Neural cell (in vitro differentiated cells): ENCODE data around the gene HDAC4. TPM values are rescaled to one million over a fixed set of nuclear protein-coding genes. Genes with fewer than 3 reads are reported as not detected.

Experiments used
- H2AFZ ChIP-seq: fragments of 200-600, 300-800 bp; sonication (generic), shearing (Covaris generic); 2 replicates; pipeline ENCODE4 v1.6.0; 2014; ENCODE audit warnings: low read depth, mild to moderate bottlenecking, antibody characterized with exemption, low read length, moderate library complexity
- H3F3A ChIP-seq: fragments of 200-600 bp; shearing (Covaris generic); 2 replicates; pipeline ENCODE4 v1.6.1; 2016; ENCODE audit warnings: mild to moderate bottlenecking, moderate library complexity, mixed read lengths, antibody characterized with exemption, low read length; ENCODE audit not compliant: insufficient read depth, poor library complexity, severe bottlenecking
- H3K27ac ChIP-seq: fragments of 200-600, 300-800 bp; sonication (generic), shearing (Covaris generic); 2 replicates; pipeline ENCODE4 v1.5.1; 2014; ENCODE audit warnings: mild to moderate bottlenecking, low read length, moderate library complexity
- H3K27me3 ChIP-seq: fragments of 300-800, 200-600 bp; sonication (generic), shearing (Covaris generic); 2 replicates; pipeline ENCODE4 v1.6.0; 2014; ENCODE audit warnings: mild to moderate bottlenecking, low read depth, low read length, moderate library complexity; ENCODE audit not compliant: insufficient read depth
- H3K36me3 ChIP-seq: fragments of 300-800, 200-600 bp; sonication (generic), shearing (Covaris generic); 2 replicates; pipeline ENCODE4 v1.5.1; 2014; ENCODE audit warnings: mild to moderate bottlenecking, antibody characterized with exemption, low read length, moderate library complexity; ENCODE audit not compliant: insufficient read depth
- H3K4me2 ChIP-seq: fragments of 300-800, 200-600 bp; sonication (generic), shearing (Covaris generic); 2 replicates; pipeline ENCODE4 v1.6.0; 2014; ENCODE audit warnings: mild to moderate bottlenecking, low read length
- H3K4me3 ChIP-seq: fragments of 300-800, 200-600 bp; sonication (generic), shearing (Covaris generic); 2 replicates; pipeline ENCODE4 v1.5.1; 2014; ENCODE audit warnings: mild to moderate bottlenecking, low read length, moderate library complexity
- H3K79me2 ChIP-seq: fragments of 200-600 bp; shearing (Covaris generic); replicated peaks from 2 replicates; pipeline ENCODE4 v1.6.0; 2014; ENCODE audit warnings: mild to moderate bottlenecking, low read length, moderate library complexity; ENCODE audit not compliant: insufficient read depth
- H3K9ac ChIP-seq: fragments of 300-800, 200-600 bp; sonication (generic), shearing (Covaris generic); 2 replicates; pipeline ENCODE4 v1.6.1; 2016; ENCODE audit warnings: mild to moderate bottlenecking, low read length, mixed read lengths
- H3K9me2 ChIP-seq: fragments of 200-600 bp; shearing (Covaris generic); 2 replicates; pipeline ENCODE4 v1.6.1; 2016; ENCODE audit warnings: mild to moderate bottlenecking, low read length, mixed read lengths; ENCODE audit not compliant: insufficient read depth
- H3K9me3 ChIP-seq: fragments of 200-600, 300-800 bp; sonication (generic), shearing (Covaris generic); 2 replicates; pipeline ENCODE4 v1.6.1; 2016; ENCODE audit warnings: mild to moderate bottlenecking, mixed run types, low read length, moderate library complexity, mixed read lengths
- H4K20me1 ChIP-seq: fragments of 200-600 bp; shearing (Covaris generic); 2 replicates; pipeline ENCODE4 v1.6.1; 2016; ENCODE audit warnings: mild to moderate bottlenecking, mixed run types; ENCODE audit not compliant: insufficient read depth
- EP300 ChIP-seq: fragments of 450-650 bp; conservative IDR thresholded peaks from 2 replicates; pipeline ENCODE4 v1.6.1; 2014; ENCODE audit warnings: antibody characterized with exemption, mild to moderate bottlenecking, moderate library complexity; ENCODE audit not compliant: poor library complexity, severe bottlenecking
- EZH2 ChIP-seq: fragments of 200-600, 300-800 bp; shearing (Covaris generic), sonication (generic); IDR thresholded peaks from 2 replicates; pipeline ENCODE4 v1.6.1; 2014; ENCODE audit warnings: antibody characterized with exemption, low read length, borderline replicate concordance, mild to moderate bottlenecking; ENCODE audit not compliant: insufficient read depth, poor library complexity, severe bottlenecking
- MXI1 ChIP-seq: fragments of 450-650 bp; conservative IDR thresholded peaks from 2 replicates; pipeline ENCODE4 v1.6.1; 2014; ENCODE audit warnings: antibody characterized with exemption, mild to moderate bottlenecking; ENCODE audit not compliant: poor library complexity, severe bottlenecking
- POLR2AphosphoS5 ChIP-seq: IDR thresholded peaks from 2 replicates; pipeline ENCODE4 v1.6.1; 2012
- RAD21 ChIP-seq: fragments of 450-650 bp; conservative IDR thresholded peaks from 2 replicates; pipeline ENCODE4 v1.6.1; 2014; ENCODE audit warnings: antibody characterized with exemption, mild to moderate bottlenecking, moderate library complexity
- SMC3 ChIP-seq: fragments of 450-650 bp; conservative IDR thresholded peaks from 2 replicates; pipeline ENCODE4 v1.6.1; 2014; ENCODE audit warnings: antibody characterized with exemption, mild to moderate bottlenecking, moderate library complexity; ENCODE audit not compliant: poor library complexity
- TAF1 ChIP-seq: IDR thresholded peaks from 2 replicates; pipeline ENCODE4 v1.6.1; 2012; ENCODE audit warnings: low read depth
- polyA plus RNA-seq: library from polyadenylated mRNA; depleted of rRNA; stranded (reverse); fragments of >200 nt; gene quantifications from 2 replicates; pipeline ENCODE4 v1.2.3, GENCODE V29; 2014
- TF ChIP-seq, protein P1 (sequence below): fragments of 450-650 bp; IDR thresholded peaks from 2 replicates; pipeline ENCODE4 v1.5.1; 2014; ENCODE audit warnings: antibody characterized with exemption, mild to moderate bottlenecking, moderate library complexity; ENCODE audit not compliant: poor library complexity, severe bottlenecking
- TF ChIP-seq, protein P2 (sequence below): IDR thresholded peaks from 2 replicates; pipeline ENCODE4 v1.6.1; 2012; ENCODE audit warnings: borderline replicate concordance

HDAC4 gene
- polyA plus RNA-seq, 1 donor from 2014 or later: 3.4 TPM

DNA sequence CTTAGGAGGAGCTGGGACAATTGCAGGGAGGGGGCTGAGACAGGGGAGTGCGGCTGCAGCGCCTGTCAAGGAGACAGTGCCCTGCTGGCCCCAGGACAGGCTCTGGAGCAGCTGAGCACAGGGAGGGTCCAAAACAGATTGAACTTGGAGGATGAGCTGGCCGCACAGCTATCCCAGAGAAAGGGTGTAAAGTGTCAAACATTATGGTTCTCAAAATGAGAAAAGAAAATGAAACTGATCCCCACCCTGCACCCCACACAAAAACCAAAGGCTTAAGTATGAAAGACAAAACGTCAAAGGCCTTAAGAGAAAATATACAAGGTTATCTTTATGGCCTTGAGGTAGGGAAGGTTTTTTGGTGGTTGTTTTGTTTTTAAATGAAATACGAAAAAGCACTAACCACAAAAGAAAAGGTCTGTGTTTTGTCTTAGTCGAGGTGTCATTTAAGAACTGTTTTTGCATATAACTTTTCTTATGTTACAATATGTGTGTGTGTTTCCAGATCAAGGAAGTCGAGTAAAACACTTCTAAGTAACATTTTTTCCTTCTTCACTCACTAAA lies 111.8 kb downstream of the HDAC4 start:
- no peak overlapping the region for H3K4me3 ChIP-seq
- H3K27ac ChIP-seq: no peak overlapping the region
- H3K27me3 ChIP-seq: no peaks in the 10 kb centered on the region
- H3K4me2 ChIP-seq: no peak overlapping the region
- no peak overlapping the region for H3K9ac ChIP-seq
- no peaks in the 10 kb centered on the region for H3F3A ChIP-seq
- H3K36me3 ChIP-seq: no peaks in the 10 kb centered on the region
- no peaks in the 10 kb centered on the region for H3K79me2 ChIP-seq
- no peak for TF ChIP-seq RAD21
- no peak for TF ChIP-seq SMC3
- no peak for TF ChIP-seq EZH2
- H3K9me2 ChIP-seq: no peaks in the 10 kb centered on the region
- H2AFZ ChIP-seq: no peak overlapping the region
- H4K20me1 ChIP-seq: no peaks in the 10 kb centered on the region
- H3K9me3 ChIP-seq: no peaks in the 10 kb centered on the region

DNA sequence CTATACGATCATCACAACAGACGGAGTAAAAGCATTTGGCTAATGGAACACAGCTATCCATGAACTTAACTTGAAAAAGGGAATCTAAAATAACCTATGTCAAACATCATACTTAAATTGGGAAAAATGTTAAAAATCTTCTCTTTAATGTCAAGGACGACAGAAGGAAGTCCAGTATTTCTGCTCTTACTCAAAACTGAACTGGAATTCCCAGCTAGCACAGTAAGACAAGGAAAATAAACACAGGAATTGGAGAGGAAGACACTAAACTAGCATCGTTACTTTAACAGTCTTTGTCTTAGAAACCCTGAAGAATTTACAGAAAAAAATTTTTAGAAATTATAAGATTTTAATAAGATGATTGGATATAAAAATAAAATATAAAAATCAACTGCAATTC lies 112.6 kb downstream of the HDAC4 start:
- Histone ChIP-seq H3K9me3 (no peaks in the 10 kb centered on the region), H3F3A (no peaks in the 10 kb centered on the region), H3K9ac (no peak overlapping the region), H3K9me2 (no peaks in the 10 kb centered on the region), H3K79me2 (no peaks in the 10 kb centered on the region), H4K20me1 (no peaks in the 10 kb centered on the region), H3K27ac (no peak overlapping the region), H3K4me3 (no peak overlapping the region), H2AFZ (no peak overlapping the region), H3K4me2 (no peak overlapping the region), H3K36me3 (no peaks in the 10 kb centered on the region), H3K27me3 (no peaks in the 10 kb centered on the region)
- TF ChIP-seq RAD21 (no peak), TAF1 (no peak), POLR2AphosphoS5 (no peak)

DNA sequence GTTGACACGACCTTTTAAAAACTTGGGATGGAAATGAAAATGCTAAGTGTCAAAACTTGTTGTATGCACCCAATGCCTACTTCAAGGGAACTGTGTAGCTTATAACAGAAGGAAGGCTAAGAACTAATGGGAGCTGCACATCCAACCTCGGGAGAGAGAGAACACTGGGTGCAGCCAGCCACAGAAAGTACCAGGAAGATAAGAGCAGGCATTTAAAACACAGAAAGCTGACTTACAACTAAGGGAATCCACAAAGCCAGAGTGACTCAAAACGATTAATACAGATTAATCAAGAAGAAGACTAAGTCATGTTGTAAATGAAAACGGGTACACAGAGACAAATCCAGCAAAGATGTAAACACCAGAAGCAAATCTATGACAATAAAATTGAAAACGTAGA lies 113.4 kb downstream of the HDAC4 start:
- TF ChIP-seq EP300 (no peak), EZH2 (no peak), MXI1 (no peak), RAD21 (no peak), TAF1 (no peak), SMC3 (no peak), POLR2AphosphoS5 (no peak)
- TF ChIP-seq, protein P1, sequence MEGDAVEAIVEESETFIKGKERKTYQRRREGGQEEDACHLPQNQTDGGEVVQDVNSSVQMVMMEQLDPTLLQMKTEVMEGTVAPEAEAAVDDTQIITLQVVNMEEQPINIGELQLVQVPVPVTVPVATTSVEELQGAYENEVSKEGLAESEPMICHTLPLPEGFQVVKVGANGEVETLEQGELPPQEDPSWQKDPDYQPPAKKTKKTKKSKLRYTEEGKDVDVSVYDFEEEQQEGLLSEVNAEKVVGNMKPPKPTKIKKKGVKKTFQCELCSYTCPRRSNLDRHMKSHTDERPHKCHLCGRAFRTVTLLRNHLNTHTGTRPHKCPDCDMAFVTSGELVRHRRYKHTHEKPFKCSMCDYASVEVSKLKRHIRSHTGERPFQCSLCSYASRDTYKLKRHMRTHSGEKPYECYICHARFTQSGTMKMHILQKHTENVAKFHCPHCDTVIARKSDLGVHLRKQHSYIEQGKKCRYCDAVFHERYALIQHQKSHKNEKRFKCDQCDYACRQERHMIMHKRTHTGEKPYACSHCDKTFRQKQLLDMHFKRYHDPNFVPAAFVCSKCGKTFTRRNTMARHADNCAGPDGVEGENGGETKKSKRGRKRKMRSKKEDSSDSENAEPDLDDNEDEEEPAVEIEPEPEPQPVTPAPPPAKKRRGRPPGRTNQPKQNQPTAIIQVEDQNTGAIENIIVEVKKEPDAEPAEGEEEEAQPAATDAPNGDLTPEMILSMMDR: no peak
- TF ChIP-seq, protein P2, sequence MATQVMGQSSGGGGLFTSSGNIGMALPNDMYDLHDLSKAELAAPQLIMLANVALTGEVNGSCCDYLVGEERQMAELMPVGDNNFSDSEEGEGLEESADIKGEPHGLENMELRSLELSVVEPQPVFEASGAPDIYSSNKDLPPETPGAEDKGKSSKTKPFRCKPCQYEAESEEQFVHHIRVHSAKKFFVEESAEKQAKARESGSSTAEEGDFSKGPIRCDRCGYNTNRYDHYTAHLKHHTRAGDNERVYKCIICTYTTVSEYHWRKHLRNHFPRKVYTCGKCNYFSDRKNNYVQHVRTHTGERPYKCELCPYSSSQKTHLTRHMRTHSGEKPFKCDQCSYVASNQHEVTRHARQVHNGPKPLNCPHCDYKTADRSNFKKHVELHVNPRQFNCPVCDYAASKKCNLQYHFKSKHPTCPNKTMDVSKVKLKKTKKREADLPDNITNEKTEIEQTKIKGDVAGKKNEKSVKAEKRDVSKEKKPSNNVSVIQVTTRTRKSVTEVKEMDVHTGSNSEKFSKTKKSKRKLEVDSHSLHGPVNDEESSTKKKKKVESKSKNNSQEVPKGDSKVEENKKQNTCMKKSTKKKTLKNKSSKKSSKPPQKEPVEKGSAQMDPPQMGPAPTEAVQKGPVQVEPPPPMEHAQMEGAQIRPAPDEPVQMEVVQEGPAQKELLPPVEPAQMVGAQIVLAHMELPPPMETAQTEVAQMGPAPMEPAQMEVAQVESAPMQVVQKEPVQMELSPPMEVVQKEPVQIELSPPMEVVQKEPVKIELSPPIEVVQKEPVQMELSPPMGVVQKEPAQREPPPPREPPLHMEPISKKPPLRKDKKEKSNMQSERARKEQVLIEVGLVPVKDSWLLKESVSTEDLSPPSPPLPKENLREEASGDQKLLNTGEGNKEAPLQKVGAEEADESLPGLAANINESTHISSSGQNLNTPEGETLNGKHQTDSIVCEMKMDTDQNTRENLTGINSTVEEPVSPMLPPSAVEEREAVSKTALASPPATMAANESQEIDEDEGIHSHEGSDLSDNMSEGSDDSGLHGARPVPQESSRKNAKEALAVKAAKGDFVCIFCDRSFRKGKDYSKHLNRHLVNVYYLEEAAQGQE: no peak
- H3K9me2 ChIP-seq: no peaks in the 10 kb centered on the region
- H3K4me2 ChIP-seq: no peak overlapping the region
- no peak overlapping the region for H3K9ac ChIP-seq
- no peaks in the 10 kb centered on the region for H3K36me3 ChIP-seq
- no peaks in the 10 kb centered on the region for H4K20me1 ChIP-seq
- no peaks in the 10 kb centered on the region for H3F3A ChIP-seq
- H3K4me3 ChIP-seq: no peak overlapping the region
- H3K27me3 ChIP-seq: no peaks in the 10 kb centered on the region
- H2AFZ ChIP-seq: no peak overlapping the region
- no peaks in the 10 kb centered on the region for H3K79me2 ChIP-seq
- no peaks in the 10 kb centered on the region for H3K9me3 ChIP-seq
- H3K27ac ChIP-seq: no peak overlapping the region
